HEK293T (cell line): ENCODE data around the gene SCRN1.
"Not testable (repeated sequence)": the region's sequence is repeated elsewhere in the genome, so short reads cannot be mapped to it uniquely, and the experiment has no call there.

Experiments used
- CTCF ChIA-PET: fragments of 350-600 bp; formaldehyde crosslinking; extraction: SDS; loops from one replicate; lab custom pipeline; 2021; ENCODE audit warnings: antibody characterized with exemption, inconsistent platforms; lab: Yijun Ruan, JAX
- POLR2A ChIA-PET: fragments of 350-600 bp; formaldehyde crosslinking; extraction: SDS; loops from one replicate; lab custom pipeline; 2020; ENCODE audit warnings: antibody characterized with exemption, inconsistent platforms; lab: Yijun Ruan, JAX
- DNase-seq: peaks from one replicate; pipeline ENCODE4 v3.0.0; 2012; ENCODE audit warnings: mixed read lengths; ENCODE audit errors: extremely low spot score
- ARNT ChIP-seq: fragments of 450-650 bp; IDR thresholded peaks from 2 replicates; pipeline ENCODE4 v1.6.1; 2017; ENCODE audit warnings: mild to moderate bottlenecking
- BHLHE40 ChIP-seq: fragments of 450-650 bp; IDR thresholded peaks from 2 replicates; pipeline ENCODE4 v1.6.1; 2016; ENCODE audit warnings: mild to moderate bottlenecking, moderate library complexity, borderline replicate concordance
- CTBP1 ChIP-seq: fragments of 450-650 bp; IDR thresholded peaks from 2 replicates; pipeline ENCODE4 v1.6.1; 2016; ENCODE audit warnings: borderline replicate concordance
- ELF4 ChIP-seq: fragments of 450-650 bp; IDR thresholded peaks from 2 replicates; pipeline ENCODE4 v1.6.1; 2017; ENCODE audit warnings: antibody characterized with exemption
- FOXA1 ChIP-seq: fragments of 450-650 bp; IDR thresholded peaks from 2 replicates; pipeline ENCODE4 v1.6.1; 2016; ENCODE audit warnings: mild to moderate bottlenecking
- FOXK2 ChIP-seq: fragments of 450-650 bp; IDR thresholded peaks from 2 replicates; pipeline ENCODE4 v1.6.1; 2016; ENCODE audit warnings: mild to moderate bottlenecking
- FOXM1 ChIP-seq: fragments of 450-650 bp; IDR thresholded peaks from 2 replicates; pipeline ENCODE4 v1.6.1; 2017; ENCODE audit warnings: mild to moderate bottlenecking, borderline replicate concordance
- HDGF ChIP-seq: fragments of 450-650 bp; IDR thresholded peaks from 2 replicates; pipeline ENCODE4 v1.6.1; 2017; ENCODE audit warnings: antibody characterized with exemption, borderline replicate concordance
- L3MBTL2 ChIP-seq: fragments of 450-650 bp; conservative IDR thresholded peaks from 2 replicates; pipeline ENCODE4 v1.6.1; 2016; ENCODE audit warnings: mild to moderate bottlenecking
- LEF1 ChIP-seq: fragments of 450-650 bp; IDR thresholded peaks from 2 replicates; pipeline ENCODE4 v1.6.1; 2017; ENCODE audit warnings: mild to moderate bottlenecking, borderline replicate concordance
- NFRKB ChIP-seq: fragments of 450-650 bp; IDR thresholded peaks from 2 replicates; pipeline ENCODE4 v1.6.1; 2016; ENCODE audit warnings: mild to moderate bottlenecking, moderate library complexity
- PKNOX1 ChIP-seq: fragments of 450-650 bp; IDR thresholded peaks from 2 replicates; pipeline ENCODE4 v1.6.1; 2016
- SP1 ChIP-seq: fragments of 450-650 bp; IDR thresholded peaks from 2 replicates; pipeline ENCODE4 v1.6.1; 2017
- SUZ12 ChIP-seq: fragments of 450-650 bp; IDR thresholded peaks from 2 replicates; pipeline ENCODE4 v1.6.1; 2016; ENCODE audit warnings: mild to moderate bottlenecking
- TARDBP ChIP-seq: fragments of 450-650 bp; IDR thresholded peaks from 2 replicates; pipeline ENCODE4 v1.6.1; 2016
- ZNF384 ChIP-seq: fragments of 450-650 bp; IDR thresholded peaks from 2 replicates; pipeline ENCODE4 v1.6.1; 2016

Gene SCRN1

GRCh38 chr7:29893351-29893965 lies 96.1 kb downstream of the SCRN1 start:
- TF ChIP-seq NFRKB: no peak
- no peak for TF ChIP-seq CTBP1
- no peak for TF ChIP-seq ELF4
- TF ChIP-seq SP1: no peak
- no peak for TF ChIP-seq LEF1
- TF ChIP-seq L3MBTL2: no peak
- no peak for TF ChIP-seq SUZ12
- TF ChIP-seq ZNF384: no peak
- TF ChIP-seq BHLHE40: no peak
- ChIA-PET POLR2A (no interaction called here), CTCF (no interaction called here)
- no peak for DNase-seq

- CTCF ChIA-PET: no interaction called here
- POLR2A ChIA-PET: no interaction called here
- no peak for DNase-seq
- no peak for TF ChIP-seq ARNT
- TF ChIP-seq PKNOX1: no peak
- TF ChIP-seq NFRKB: no peak
- no peak for TF ChIP-seq CTBP1
- TF ChIP-seq SP1: no peak
- TF ChIP-seq BHLHE40: no peak
- no peak for TF ChIP-seq LEF1
- no peak for TF ChIP-seq FOXK2
- no peak for TF ChIP-seq ZNF384
- TF ChIP-seq FOXM1: no peak
- TF ChIP-seq FOXA1: no peak
- TF ChIP-seq HDGF: no peak
- no peak for TF ChIP-seq TARDBP
- TF ChIP-seq SUZ12: no peak
- no peak for TF ChIP-seq ELF4
- TF ChIP-seq L3MBTL2: no peak
These were observed 97.4 kb downstream of the SCRN1 start for GRCh38 chr7:29892231-29892630.

- DNase-seq: no peak
- TF ChIP-seq HDGF (no peak), ZNF384 (no peak), SP1 (no peak), ELF4 (no peak), ARNT (no peak), FOXK2 (no peak), FOXM1 (no peak), LEF1 (no peak), TARDBP (no peak), CTBP1 (no peak), L3MBTL2 (no peak), FOXA1 (no peak)
- POLR2A ChIA-PET: no interaction called here
- CTCF ChIA-PET: no interaction called here
These were observed 97.8 kb downstream of the SCRN1 start for GRCh38 chr7:29891766-29892165.

GRCh38 chr7:29890786-29891185 lies 98.8 kb downstream of the SCRN1 start:
- CTCF ChIA-PET, DNase-seq, POLR2A ChIA-PET: not testable (repeated sequence)

- ChIA-PET POLR2A (no interaction called here), CTCF (no interaction called here)
- DNase-seq: no peak
- no peak for TF ChIP-seq NFRKB
- no peak for TF ChIP-seq ZNF384
- TF ChIP-seq CTBP1: no peak
- no peak for TF ChIP-seq LEF1
- no peak for TF ChIP-seq FOXA1
- no peak for TF ChIP-seq ARNT
- TF ChIP-seq TARDBP: no peak
- no peak for TF ChIP-seq ELF4
- TF ChIP-seq SP1: no peak
- no peak for TF ChIP-seq L3MBTL2
- TF ChIP-seq SUZ12: no peak
- TF ChIP-seq PKNOX1: no peak
- TF ChIP-seq FOXM1: no peak
- TF ChIP-seq HDGF: no peak
- TF ChIP-seq FOXK2: no peak
- TF ChIP-seq BHLHE40: no peak
These were observed 99.3 kb downstream of the SCRN1 start for GRCh38 chr7:29890251-29890650.

GRCh38 chr7:29889288-29889687 lies 100.3 kb downstream of the SCRN1 start:
- TF ChIP-seq SP1 (no peak), BHLHE40 (no peak), HDGF (no peak), SUZ12 (no peak), ELF4 (no peak), ARNT (no peak), CTBP1 (no peak), ZNF384 (no peak), PKNOX1 (no peak), TARDBP (no peak), NFRKB (no peak), FOXM1 (no peak), FOXK2 (no peak), L3MBTL2 (no peak), LEF1 (no peak), FOXA1 (no peak)
- ChIA-PET CTCF (no interaction called here), POLR2A (no interaction called here)
- no peak for DNase-seq
